ENCODE data around the gene TNIK. TPM values are rescaled to one million over a fixed set of nuclear protein-coding genes. Genes with fewer than 3 reads are reported as not detected.

TNIK gene
- total and polyA plus RNA-seq, 2 experiments from 2014 or later: 14.6 to 34.3 TPM

- no peak overlapping the region for H3K27ac ChIP-seq (ENCODE audit: low read depth)
Measured at GRCh38 chr3:171090321-171090720, 369.9 kb downstream of the TNIK start.

More at GRCh38 chr3:171090321-171090720, 369.9 kb downstream of the TNIK start:
- Histone ChIP-seq H3K79me2 (replicated peaks; ENCODE audit: insufficient read depth) (no peaks in the 10 kb centered on the region), H3K4me1 (ENCODE audit: insufficient read depth) (0 out of 2 replicates have a peak, but pooled peaks cover 8% of the 10 kb centered on the region), H3K4me3 (no peak overlapping the region), H3K9me2 (ENCODE audit: insufficient read depth) (no peaks in the 10 kb centered on the region), H4K20me1 (replicated peaks; ENCODE audit: insufficient read depth) (0 out of 2 replicates have a peak, but pooled peaks cover 3% of the 10 kb centered on the region), H3F3A (replicated peaks; ENCODE audit: low read depth) (no peaks in the 10 kb centered on the region), H3K27me3 (ENCODE audit: insufficient read depth) (no peaks in the 10 kb centered on the region), H2AFZ (no peak overlapping the region), H3K36me3 (ENCODE audit: insufficient read depth) (no peaks in the 10 kb centered on the region; the same call in 1 of the 2 replicates), H3K4me2 (no peak overlapping the region)
- Mint-ChIP-seq H3K36me3 (ENCODE audit: low read depth) (peaks cover 24% of the 10 kb centered on the region), H3K27ac (no peak overlapping the region), H3K27me3 (ENCODE audit: insufficient read depth, low read depth, poor library complexity) (peaks cover 1% of the 10 kb centered on the region), H3K9me3 (no peaks in the 10 kb centered on the region), H3K4me1 (peaks cover 10% of the 10 kb centered on the region), H3K4me3 (no peak overlapping the region)
- ATAC-seq: no peak
- TF ChIP-seq EZH2 (IDR thresholded peaks at IDR 0.05; ENCODE audit: low read depth, unreplicated experiment) (no peak), ZNF462 (CRISPR knock-in tag; IDR thresholded peaks at IDR 0.05) (no peak), CTCF (conservative IDR thresholded peaks at IDR 0.05; ENCODE audit: low read depth in 2 of 2) (no peak), JUNB (IDR thresholded peaks at IDR 0.05; ENCODE audit: unreplicated experiment) (no peak), POLR2AphosphoS5 (IDR thresholded peaks at IDR 0.05; ENCODE audit: low read depth) (no peak), ZNF331 (CRISPR knock-in tag; IDR thresholded peaks at IDR 0.05; ENCODE audit: low read depth) (no peak), EZH2phosphoT487 (IDR thresholded peaks at IDR 0.05; ENCODE audit: unreplicated experiment) (no peak), STAT1 (IDR thresholded peaks at IDR 0.05; ENCODE audit: unreplicated experiment) (no peak), REST (IDR thresholded peaks at IDR 0.05; ENCODE audit: unreplicated experiment) (no peak), ZNF114 (CRISPR knock-in tag; IDR thresholded peaks at IDR 0.05) (no peak), NANOG (IDR thresholded peaks at IDR 0.05; ENCODE audit: borderline replicate concordance) (no peak), CREB1 (CRISPR knock-in tag; IDR thresholded peaks at IDR 0.05; ENCODE audit: low read depth) (no peak), ETS1 (IDR thresholded peaks at IDR 0.05) (no peak)
- DNase-seq (ENCODE audit: low spot score): no peak
